PC-9 (cell line): ENCODE results near the gene IRF6.

Experiments used
- CTCF ChIP-seq: fragments of 200-600 bp; sonication (generic); conservative IDR thresholded peaks from 2 replicates; pipeline ENCODE4 v1.6.1; 2017; ENCODE audit warnings: mixed run types, antibody characterized with exemption, mild to moderate bottlenecking, moderate library complexity
- EZH2 ChIP-seq: fragments of 200-600 bp; sonication (generic); IDR thresholded peaks from 2 replicates; pipeline ENCODE4 v1.8.0; 2017; ENCODE audit warnings: antibody characterized with exemption, low read depth

DNA sequence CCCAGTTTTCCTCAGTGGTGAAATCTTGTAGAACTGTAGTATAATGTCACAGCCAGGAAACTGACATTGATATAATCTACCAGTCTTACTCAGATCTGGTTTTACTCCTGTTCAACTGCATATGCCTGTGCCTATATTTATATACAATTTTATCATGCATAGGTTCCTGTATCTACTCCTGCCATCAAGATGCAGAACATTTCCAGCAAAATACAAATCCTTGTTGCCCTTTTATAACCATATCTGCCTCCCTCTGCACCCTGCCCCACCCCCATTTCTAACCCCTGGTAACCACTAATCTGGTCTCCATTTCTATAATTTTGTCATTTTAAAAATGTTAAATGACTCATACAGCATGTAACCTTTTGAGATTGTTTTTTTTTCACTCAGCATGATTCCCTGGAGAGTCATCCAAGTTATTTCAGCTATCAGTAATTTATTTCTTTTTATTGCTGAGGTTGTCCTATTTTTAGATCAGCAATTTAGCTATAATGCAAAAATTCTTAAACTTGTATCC, 29.9 kb upstream of the IRF6 start:
- TF ChIP-seq CTCF (no peak), EZH2 (no peak)
